Astrocyte of the spinal cord (primary cell): ENCODE measurements around the gene SMIM22.

Source experiments
- DNase-seq: peaks from one replicate; pipeline ENCODE4 v3.0.0; 2011; ENCODE audit warnings: low read depth, low spot score
- H3K4me3 ChIP-seq: 2 replicates; pipeline ENCODE4 v1.5.1; 2011; ENCODE audit warnings: low read depth, mild to moderate bottlenecking, low read length, moderate library complexity
- CTCF ChIP-seq: IDR thresholded peaks from 2 replicates; pipeline ENCODE4 v1.5.1; 2012; ENCODE audit warnings: low read depth, mild to moderate bottlenecking, low read length, inconsistent platforms
- in situ Hi-C: cut with HindIII; loops from 2 replicates; pipeline ENCODE4 v1.10.0; 2017; ENCODE audit warnings: low sequenced_read_pairs

Gene SMIM22

GRCh38 chr16:4799171-4799855, 4.1 kb downstream of the SMIM22 start:
- in situ Hi-C loops: no loop called here
- no peak overlapping the region for H3K4me3 ChIP-seq
- no peak for TF ChIP-seq CTCF
- no peak for DNase-seq

GRCh38 chr16:4800290-4801041, 5.3 kb downstream of the SMIM22 start:
- H3K4me3 ChIP-seq: no peak overlapping the region
- no peak for TF ChIP-seq CTCF
- no peak for DNase-seq
- in situ Hi-C loops: no loop called here

- H3K4me3 ChIP-seq: peak overlapping the region; percentile 63
- no peak for TF ChIP-seq CTCF
- in situ Hi-C loops: no loop called here
- DNase-seq: no peak
Observed at GRCh38 chr16:4801051-4801961, 6.1 kb downstream of the SMIM22 start.

- peak; percentile 35 for DNase-seq
- H3K4me3 ChIP-seq: peak within 1 kb of the TSS; percentile 63
Observed at GRCh38 chr16:4801962-4802658, 6.9 kb downstream of the SMIM22 start, which contains the start of gene ROGDI. TSS of gene ROGDI (minus strand) at chr16:4802633. CDS start at chr16:4802571, 62 bp downstream.

GRCh38 chr16:4802659-4803287, 7.6 kb downstream of the SMIM22 start:
- no peak for TF ChIP-seq CTCF
- peak overlapping the region; percentile 63 for H3K4me3 ChIP-seq
- peak; percentile 92 for DNase-seq
- in situ Hi-C loops: no loop called here

More at GRCh38 chr16:4801962-4802658, 6.9 kb downstream of the SMIM22 start, which contains the start of gene ROGDI:
- in situ Hi-C loops: no loop called here
- TF ChIP-seq CTCF: no peak
